Measurements from ENCODE around the gene CDK6. TPM values are rescaled to one million over a fixed set of nuclear protein-coding genes. Genes with fewer than 3 reads are reported as not detected.
A peak's percentile ranks its signal among the peaks of the same experiment; 100 is the strongest.

CDK6 gene
- total RNA-seq, 1 experiment from 2014 or later, result 175 TPM

- H3K9me3 ChIP-seq, result no peaks in the 10 kb centered on the region
- H3K36me3 ChIP-seq (ENCODE audit: control insufficient read depth, insufficient read depth, low read length), result no peaks in the 10 kb centered on the region
- peak; percentile 91 to 94 for DNase-seq
- intact Hi-C loops (cut with micrococcal nuclease; ENCODE audit: unreplicated experiment), result loop anchor here (1.0 to 2.0 kb wide), 5 partner anchors 66 to 222 kb away; no protein-coding TSS in a partner anchor
- POLR2A ChIA-PET, result interaction anchor here (2.2 kb wide), 1 partner anchor 138 kb away, joined by 17 read pairs; no protein-coding TSS in a partner anchor
- H3K4me1 Mint-ChIP-seq (ENCODE audit: low read depth, unreplicated experiment), result peaks cover 18% of the 10 kb centered on the region
- peaks cover 72% of the 10 kb centered on the region for H3K36me3 Mint-ChIP-seq (ENCODE audit: insufficient read depth, unreplicated experiment)
- H3K27ac Mint-ChIP-seq (ENCODE audit: unreplicated experiment), result peak overlapping the region; percentile 77
- TF ChIP-seq, protein P1, sequence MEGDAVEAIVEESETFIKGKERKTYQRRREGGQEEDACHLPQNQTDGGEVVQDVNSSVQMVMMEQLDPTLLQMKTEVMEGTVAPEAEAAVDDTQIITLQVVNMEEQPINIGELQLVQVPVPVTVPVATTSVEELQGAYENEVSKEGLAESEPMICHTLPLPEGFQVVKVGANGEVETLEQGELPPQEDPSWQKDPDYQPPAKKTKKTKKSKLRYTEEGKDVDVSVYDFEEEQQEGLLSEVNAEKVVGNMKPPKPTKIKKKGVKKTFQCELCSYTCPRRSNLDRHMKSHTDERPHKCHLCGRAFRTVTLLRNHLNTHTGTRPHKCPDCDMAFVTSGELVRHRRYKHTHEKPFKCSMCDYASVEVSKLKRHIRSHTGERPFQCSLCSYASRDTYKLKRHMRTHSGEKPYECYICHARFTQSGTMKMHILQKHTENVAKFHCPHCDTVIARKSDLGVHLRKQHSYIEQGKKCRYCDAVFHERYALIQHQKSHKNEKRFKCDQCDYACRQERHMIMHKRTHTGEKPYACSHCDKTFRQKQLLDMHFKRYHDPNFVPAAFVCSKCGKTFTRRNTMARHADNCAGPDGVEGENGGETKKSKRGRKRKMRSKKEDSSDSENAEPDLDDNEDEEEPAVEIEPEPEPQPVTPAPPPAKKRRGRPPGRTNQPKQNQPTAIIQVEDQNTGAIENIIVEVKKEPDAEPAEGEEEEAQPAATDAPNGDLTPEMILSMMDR (IDR thresholded peaks at IDR 0.05; ENCODE audit: insufficient read depth in 1 of 2, low read depth in 1 of 2, low read length in 1 of 2, severe bottlenecking in 1 of 2, unreplicated experiment in 1 of 2), result peak; percentile 91 to 93
- H3K27me3 ChIP-seq (replicated peaks; ENCODE audit: control insufficient read depth, insufficient read depth, low read length), result no peaks in the 10 kb centered on the region
- H3K4me1 ChIP-seq, result peaks cover 24% of the 10 kb centered on the region
- H3K27me3 Mint-ChIP-seq (ENCODE audit: insufficient read depth, unreplicated experiment), result no peaks in the 10 kb centered on the region
- H3K4me3 Mint-ChIP-seq (ENCODE audit: unreplicated experiment), result peak overlapping the region; percentile 86
- H3K4me3 ChIP-seq (ENCODE audit: low read depth, low read length), result peak overlapping the region; percentile 79
- CTCF ChIA-PET, result interaction anchor here (0.5 to 2.5 kb wide), 12 partner anchors 9 to 305 kb away, joined by 3 to 30 read pairs (median 3); partner anchors contain the start of genes FAM133B, PEX1 and RBM48
- no TSS peak for BruUV-seq (replicated peaks)
- H3K9me3 Mint-ChIP-seq (ENCODE audit: unreplicated experiment), result no peaks in the 10 kb centered on the region
These were observed 3.2 kb downstream of the CDK6 start for GRCh38 chr7:92833024-92833765.

GRCh38 chr7:92832534-92833023 lies 3.8 kb downstream of the CDK6 start:
- intact Hi-C loops (cut with micrococcal nuclease; ENCODE audit: unreplicated experiment), result loop anchor here (1.0 to 2.0 kb wide), 5 partner anchors 66 to 223 kb away; no protein-coding TSS in a partner anchor
- TF ChIP-seq, protein P1 (IDR thresholded peaks at IDR 0.05; ENCODE audit: insufficient read depth in 1 of 2, low read depth in 1 of 2, low read length in 1 of 2, severe bottlenecking in 1 of 2, unreplicated experiment in 1 of 2), result no peak
- Mint-ChIP-seq H3K4me1 (ENCODE audit: low read depth, unreplicated experiment) (peaks cover 20% of the 10 kb centered on the region), H3K27me3 (ENCODE audit: insufficient read depth, unreplicated experiment) (no peaks in the 10 kb centered on the region), H3K9me3 (ENCODE audit: unreplicated experiment) (no peaks in the 10 kb centered on the region), H3K27ac (ENCODE audit: unreplicated experiment) (peak overlapping the region; percentile 77), H3K36me3 (ENCODE audit: insufficient read depth, unreplicated experiment) (peaks cover 74% of the 10 kb centered on the region), H3K4me3 (ENCODE audit: unreplicated experiment) (peak overlapping the region; percentile 86)
- DNase-seq, result peak in 1 of 2 experiments; percentile 32
- Histone ChIP-seq H3K36me3 (ENCODE audit: control insufficient read depth, insufficient read depth, low read length) (no peaks in the 10 kb centered on the region), H3K4me1 (peaks cover 24% of the 10 kb centered on the region), H3K4me3 (ENCODE audit: low read depth, low read length) (peak overlapping the region; percentile 79), H3K9me3 (no peaks in the 10 kb centered on the region), H3K27me3 (replicated peaks; ENCODE audit: control insufficient read depth, insufficient read depth, low read length) (no peaks in the 10 kb centered on the region)
- BruUV-seq (replicated peaks), result TSS peak; percentile 61
- CTCF ChIA-PET, result interaction anchor here (0.5 to 2.5 kb wide), 7 partner anchors 10 to 304 kb away, joined by 3 to 30 read pairs (median 3); partner anchors contain the start of genes FAM133B, PEX1 and RBM48
- POLR2A ChIA-PET, result interaction anchor here (2.2 kb wide), 1 partner anchor 137 kb away, joined by 17 read pairs; no protein-coding TSS in a partner anchor
